MM.1S (cell line): ENCODE measurements around the gene TMEM150C.

Experiments used
- CTCF ChIP-seq: fragments of 300-600 bp; sonication (generic); IDR thresholded peaks from 2 replicates; pipeline ENCODE4 v1.5.1; 2016; ENCODE audit warnings: antibody characterized with exemption, low read length, mixed read lengths
- EZH2 ChIP-seq: fragments of 300-600 bp; sonication (generic); optimal IDR thresholded peaks from 2 replicates; pipeline ENCODE3; 2017; ENCODE audit warnings: low read depth, mild to moderate bottlenecking, antibody characterized with exemption, low read length, mixed read lengths
- EZH2phosphoT487 ChIP-seq: fragments of 300-600 bp; sonication (generic); IDR thresholded peaks from 2 replicates; pipeline ENCODE4 v1.6.1; 2018; ENCODE audit warnings: antibody characterized with exemption, low read length

GRCh38 chr4:82489987-82490386, 71.8 kb downstream of the TMEM150C start:
- TF ChIP-seq EZH2 (no peak), CTCF (no peak), EZH2phosphoT487 (no peak)
